Measurements from ENCODE around the gene SHISAL1. TPM values are rescaled to one million over a fixed set of nuclear protein-coding genes. Genes with fewer than 3 reads are reported as not detected.

The SHISAL1 gene
- total RNA-seq, 1 donor: 11.4 TPM

DNA sequence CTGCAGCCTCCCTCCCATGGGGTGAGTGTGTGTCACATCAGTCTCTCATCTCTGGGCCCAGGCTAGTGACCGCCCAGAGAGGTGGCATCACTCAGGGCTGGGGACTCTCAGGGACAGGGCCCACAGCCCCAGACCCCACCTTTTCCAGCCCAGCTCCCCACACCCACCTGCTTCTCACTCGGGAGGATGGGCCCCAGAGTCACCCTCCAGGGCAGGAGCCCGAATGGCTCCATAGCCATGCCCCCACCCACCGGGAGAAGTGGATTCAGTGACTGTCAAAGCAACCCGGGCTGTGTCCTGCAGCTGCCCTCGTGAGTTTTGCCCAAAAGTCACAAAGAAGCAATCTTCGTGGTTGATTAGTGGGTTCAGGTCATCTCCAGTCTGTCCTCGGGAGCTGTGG is 106.1 kb downstream of the SHISAL1 start:
- TF ChIP-seq, protein P1, sequence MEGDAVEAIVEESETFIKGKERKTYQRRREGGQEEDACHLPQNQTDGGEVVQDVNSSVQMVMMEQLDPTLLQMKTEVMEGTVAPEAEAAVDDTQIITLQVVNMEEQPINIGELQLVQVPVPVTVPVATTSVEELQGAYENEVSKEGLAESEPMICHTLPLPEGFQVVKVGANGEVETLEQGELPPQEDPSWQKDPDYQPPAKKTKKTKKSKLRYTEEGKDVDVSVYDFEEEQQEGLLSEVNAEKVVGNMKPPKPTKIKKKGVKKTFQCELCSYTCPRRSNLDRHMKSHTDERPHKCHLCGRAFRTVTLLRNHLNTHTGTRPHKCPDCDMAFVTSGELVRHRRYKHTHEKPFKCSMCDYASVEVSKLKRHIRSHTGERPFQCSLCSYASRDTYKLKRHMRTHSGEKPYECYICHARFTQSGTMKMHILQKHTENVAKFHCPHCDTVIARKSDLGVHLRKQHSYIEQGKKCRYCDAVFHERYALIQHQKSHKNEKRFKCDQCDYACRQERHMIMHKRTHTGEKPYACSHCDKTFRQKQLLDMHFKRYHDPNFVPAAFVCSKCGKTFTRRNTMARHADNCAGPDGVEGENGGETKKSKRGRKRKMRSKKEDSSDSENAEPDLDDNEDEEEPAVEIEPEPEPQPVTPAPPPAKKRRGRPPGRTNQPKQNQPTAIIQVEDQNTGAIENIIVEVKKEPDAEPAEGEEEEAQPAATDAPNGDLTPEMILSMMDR (IDR thresholded peaks at IDR 0.05; ENCODE audit: insufficient read depth, low read length): no peak
- no peak overlapping the region for H3K4me3 ChIP-seq (ENCODE audit: low read depth, low read length)
- no peak for DNase-seq (ENCODE audit: low read depth)

DNA sequence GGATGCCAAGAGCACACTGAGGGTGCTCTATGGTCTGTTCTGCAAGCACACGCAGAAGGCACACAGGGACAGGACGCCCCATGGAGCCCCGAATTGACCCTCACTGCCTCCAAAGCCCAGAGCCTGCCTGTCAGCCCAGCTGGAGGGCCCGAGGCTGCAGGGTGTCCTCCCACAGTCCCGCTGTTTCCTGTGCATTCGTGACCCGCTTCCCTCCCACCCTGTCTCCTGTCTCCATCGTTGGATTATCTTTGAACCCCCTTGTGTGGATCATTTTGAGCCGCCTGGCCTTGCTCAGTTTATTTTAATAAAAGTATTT is 106.5 kb downstream of the SHISAL1 start:
- TF ChIP-seq, protein P1 (IDR thresholded peaks at IDR 0.05; ENCODE audit: insufficient read depth, low read length): no peak
- H3K4me3 ChIP-seq (ENCODE audit: low read depth, low read length): no peak overlapping the region
- no peak for DNase-seq (ENCODE audit: low read depth)

DNA sequence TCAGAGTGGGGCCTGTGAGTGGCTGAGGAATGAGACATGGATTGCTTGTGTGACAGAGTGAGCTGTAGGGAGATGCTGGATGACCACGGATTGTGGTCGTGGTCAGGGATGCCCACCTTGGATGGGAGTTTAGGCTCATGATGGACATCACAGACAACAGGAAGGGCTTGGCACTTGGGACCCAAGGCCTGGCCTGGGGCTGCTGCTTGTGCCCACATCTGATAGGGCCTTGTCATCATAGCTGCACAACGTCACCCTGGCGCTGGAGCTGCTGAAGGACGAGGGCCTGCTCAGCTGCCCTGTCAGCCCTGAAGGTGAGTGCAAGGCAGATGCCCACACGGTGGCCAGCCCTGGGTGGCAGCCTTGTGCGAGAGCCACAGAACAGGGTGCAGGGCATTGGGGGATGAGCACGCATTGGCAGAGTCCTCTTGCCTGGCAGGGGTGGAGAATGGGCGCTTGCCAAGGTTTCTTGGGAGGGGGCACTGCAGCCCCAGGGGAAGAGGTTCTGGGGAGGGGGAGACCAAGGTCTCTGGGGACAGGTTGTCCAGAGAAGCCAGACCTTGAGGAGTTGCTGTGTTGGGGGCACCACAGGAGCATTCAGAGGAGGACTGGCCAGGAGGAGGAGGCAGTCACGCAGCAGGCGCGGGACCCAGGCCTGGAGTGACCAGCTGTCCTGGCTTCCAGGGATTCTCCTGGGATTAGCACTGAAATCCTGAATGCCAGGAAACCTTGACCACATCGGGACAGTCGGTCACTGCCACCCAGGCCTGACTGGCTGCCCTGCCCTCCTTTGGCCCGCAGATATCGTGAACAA is 107.0 kb downstream of the SHISAL1 start:
- H3K4me3 ChIP-seq (ENCODE audit: low read depth, low read length): no peak overlapping the region
- TF ChIP-seq, protein P1 (IDR thresholded peaks at IDR 0.05; ENCODE audit: insufficient read depth, low read length): no peak
- no peak for DNase-seq (ENCODE audit: low read depth)

DNA sequence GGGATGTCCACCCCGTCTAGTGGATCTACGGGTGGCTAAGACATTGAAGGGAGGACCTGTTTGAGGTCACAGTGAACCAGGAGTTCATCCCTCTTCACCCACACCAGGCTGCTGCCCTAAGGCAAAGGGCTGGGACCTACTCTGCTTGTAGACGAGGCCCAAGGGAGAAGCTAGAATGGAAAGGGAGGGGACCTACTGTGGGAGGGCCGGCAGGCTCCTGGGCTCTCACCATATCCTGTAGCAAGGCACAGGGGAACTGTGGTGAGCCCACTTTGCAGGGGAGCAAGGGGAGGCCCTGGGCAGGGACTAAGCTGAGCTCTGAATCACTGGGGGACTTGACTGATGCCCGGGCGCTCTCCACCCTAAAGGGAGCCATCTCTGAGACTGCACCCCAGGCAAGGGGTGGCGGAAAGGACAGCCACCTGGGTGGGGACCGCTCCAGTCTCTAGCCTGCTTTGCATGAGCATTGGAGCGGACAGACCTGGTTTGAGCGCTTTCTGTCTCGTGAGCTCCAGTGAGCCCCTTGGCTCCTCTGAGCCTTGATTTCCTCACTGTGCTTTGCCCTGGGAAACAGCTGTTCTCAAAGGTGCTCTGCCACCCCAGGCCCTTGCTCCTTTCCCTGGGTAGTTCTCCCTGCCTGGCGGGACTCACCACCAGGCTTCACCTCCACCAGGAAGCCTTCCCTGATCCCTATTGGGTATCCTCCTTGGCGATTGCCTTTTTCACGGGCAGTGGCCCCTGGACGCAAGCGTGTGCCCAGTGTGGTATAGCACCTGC is 107.8 kb downstream of the SHISAL1 start:
- no peak for DNase-seq (ENCODE audit: low read depth)
- no peak overlapping the region for H3K4me3 ChIP-seq (ENCODE audit: low read depth, low read length)
- TF ChIP-seq, protein P1 (IDR thresholded peaks at IDR 0.05; ENCODE audit: insufficient read depth, low read length): no peak

DNA sequence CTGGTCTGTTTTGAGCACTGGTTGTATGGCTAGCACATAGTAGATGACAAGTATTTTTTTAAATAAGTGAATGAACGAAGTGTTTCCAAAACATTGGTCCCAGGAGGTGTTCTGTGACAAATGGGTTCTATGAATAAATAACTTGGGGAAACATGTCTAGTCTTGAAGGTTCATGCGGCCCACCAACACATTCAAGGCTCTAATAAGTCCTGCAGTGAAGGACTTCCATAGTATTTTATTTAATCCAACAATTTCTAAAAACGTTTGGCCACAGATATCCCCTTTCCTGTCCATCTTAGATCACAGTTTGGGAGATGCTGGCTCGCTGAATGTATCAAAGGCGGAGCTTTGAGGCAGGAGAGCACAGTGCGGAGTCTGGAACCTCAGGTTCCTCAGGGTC is 109.5 kb downstream of the SHISAL1 start:
- DNase-seq (ENCODE audit: low read depth): no peak
- no peak overlapping the region for H3K4me3 ChIP-seq (ENCODE audit: low read depth, low read length)
- TF ChIP-seq, protein P1 (IDR thresholded peaks at IDR 0.05; ENCODE audit: insufficient read depth, low read length): no peak

DNA sequence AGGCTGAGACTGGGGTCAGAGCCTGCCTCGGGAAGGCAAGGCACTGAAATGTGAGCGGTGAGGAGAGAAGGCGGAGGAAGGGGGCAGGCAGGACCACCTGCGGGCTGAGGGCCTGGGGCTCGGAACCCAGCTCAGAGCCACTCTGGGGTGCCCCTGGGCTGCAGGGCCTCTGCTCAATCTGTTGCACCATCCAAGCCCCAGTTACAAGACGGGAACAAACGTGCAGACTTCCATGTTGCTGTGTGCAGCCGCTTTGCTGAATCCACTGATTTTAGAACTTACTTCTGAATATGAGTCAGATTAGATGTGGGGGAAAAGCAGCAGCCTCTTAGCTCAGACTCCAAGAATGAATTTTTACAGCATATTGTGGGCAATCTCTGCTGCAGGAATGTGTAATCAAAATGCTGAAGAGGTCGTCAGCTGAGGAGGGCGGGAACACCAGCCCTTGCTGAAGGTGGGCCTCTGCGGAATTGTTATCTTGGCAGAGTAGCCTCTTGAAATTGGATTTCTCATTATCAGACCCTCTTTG is 110.4 kb downstream of the SHISAL1 start:
- no peak overlapping the region for H3K4me3 ChIP-seq (ENCODE audit: low read depth, low read length)
- TF ChIP-seq, protein P1 (IDR thresholded peaks at IDR 0.05; ENCODE audit: insufficient read depth, low read length): no peak
- DNase-seq (ENCODE audit: low read depth): peak; percentile 83

Measured in fibroblast of the aortic adventitia (primary cell).